Stomach (tissue), 9 donors: ENCODE data around the gene SLC35G2. TPM values are rescaled to one million over a fixed set of nuclear protein-coding genes. Genes with fewer than 3 reads are reported as not detected.

Source experiments
- DNase-seq, 2 donors: peaks; one replicate each; pipeline versions ENCODE4 v3.0.0 to v3.0.0-alpha.2; 2013 to 2019
- H3K27ac ChIP-seq, 5 donors: fragments of 200-600 bp in 4 of 5; sonication (generic) in 4 of 5; one replicate each; pipeline ENCODE4 v1.5.1; 2013 to 2019; ENCODE audit warnings: mild to moderate bottlenecking in 1 of 5, moderate library complexity in 1 of 5
- H3K27me3 ChIP-seq, 3 donors: fragments of 200-600 bp; sonication (generic); one replicate each; pipeline ENCODE4 v1.5.1; 2017 to 2019; ENCODE audit warnings: mixed run types in 1 of 3
- H3K36me3 ChIP-seq, 4 donors: fragments of 200-600 bp; sonication (generic); 1 replicate in 3 of 4; 2 replicates in 1 of 4; pipeline ENCODE4 v1.5.1; 2016 to 2019
- H3K4me1 ChIP-seq, 4 donors: fragments of 200-600 bp; sonication (generic); one replicate each; pipeline ENCODE4 v1.5.1; 2016 to 2019
- H3K4me3 ChIP-seq, 4 donors: fragments of 200-600 bp; sonication (generic) in 3 of 4; one replicate each; pipeline ENCODE4 v1.5.1; 2016 to 2019; ENCODE audit warnings: mild to moderate bottlenecking in 1 of 4
- H3K9me3 ChIP-seq, 4 donors: fragments of 200-600 bp; sonication (generic); one replicate each; pipeline ENCODE4 v1.5.1; 2016 to 2019
- EP300 ChIP-seq: sonication (generic); formaldehyde crosslinking; IDR thresholded peaks from one replicate; pipeline ENCODE4 v1.6.1; 2017; ENCODE audit warnings: antibody characterized with exemption
- POLR2A ChIP-seq, 4 donors: fragments of 450-650 bp; IDR thresholded peaks; one replicate each; pipeline ENCODE4 v1.6.1; 2016; ENCODE audit warnings: antibody characterized with exemption in 4 of 4, control low read depth in 2 of 4, mild to moderate bottlenecking in 1 of 4, moderate library complexity in 1 of 4
- POLR2AphosphoS5 ChIP-seq, 3 donors: sonication (generic); formaldehyde crosslinking; IDR thresholded peaks; one replicate each; pipeline ENCODE4 v1.6.1; 2016; ENCODE audit warnings: antibody characterized with exemption in 3 of 3
- WGBS, 5 donors: extraction: QIAGEN DNeasy Blood & Tissue Kit in 3 of 5; methylation state at CpG; one replicate each; pipeline versions ENCODE4 v1.1.5 to v1.1.7; 2013 to 2018; 5-methylcytosine and 5-hydroxymethylcytosine counted together
- intact Hi-C: fragments of 100-400 bp; cut with DNase I; formaldehyde crosslinking; loops from one replicate; pipeline ENCODE4 v1.15.1; 2023; ENCODE audit warnings: low total_unique reads
- polyA plus RNA-seq, 3 donors: library from polyadenylated mRNA; stranded (reverse); fragments of 200-250 nt; gene quantifications; one replicate each; pipeline ENCODE4 v1.2.3, GENCODE V29; 2013
- total RNA-seq, 5 donors: library from RNA; depleted of rRNA; stranded (reverse); fragments of >200 nt; gene quantifications; one replicate each; pipeline versions ENCODE4 v1.1.0 to v1.2.3, GENCODE V29; 2014 to 2016
- TF ChIP-seq, protein P1 (sequence below), 7 experiments: fragments of 450-650 bp in 4 of 7; fragments of 200-600 bp in 3 of 7; sonication (generic) in 3 of 7; IDR thresholded peaks; one replicate each; pipeline ENCODE4 v1.5.1; 2016 to 2019; ENCODE audit warnings: antibody characterized with exemption in 7 of 7, control low read depth in 2 of 7, mild to moderate bottlenecking in 1 of 7
- donor health status: healthy with polysubstance abuse.
- donor health status: Bipolar disorder and iron deficiency.
- donor health status: healthy.

The SLC35G2 gene
- total and polyA plus RNA-seq, 8 donors: 0.45 to 8.3 (median 2.0) TPM; not detected in 1

DNA sequence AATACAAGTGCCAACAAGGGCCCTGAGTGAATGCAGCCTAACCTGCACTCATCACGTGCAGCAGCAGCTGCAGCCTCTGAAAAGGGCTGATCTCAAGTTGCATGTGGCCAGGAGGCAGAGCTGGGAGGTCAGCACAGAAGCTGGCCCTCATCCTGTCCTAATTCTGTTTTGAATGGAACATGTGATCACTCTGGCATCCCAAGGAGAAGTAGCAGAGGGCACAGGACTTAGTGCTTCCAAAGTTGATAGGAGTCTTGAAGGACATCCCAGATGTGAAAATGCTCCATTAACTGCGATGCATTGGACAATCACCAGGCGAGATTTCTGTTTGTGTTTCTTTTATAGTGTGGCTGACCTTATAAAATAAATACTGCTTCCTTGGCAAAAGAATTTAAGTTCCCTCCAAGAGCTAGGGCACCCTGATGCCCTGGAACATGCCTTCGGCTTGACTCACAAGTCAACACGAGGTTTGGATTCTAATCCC lies 35.2 kb upstream of the SLC35G2 start:
- TF ChIP-seq POLR2AphosphoS5 (IDR thresholded peaks at IDR 0.05) (no peak), POLR2A (IDR thresholded peaks at IDR 0.05) (no peak), EP300 (no peak)
- TF ChIP-seq, protein P1, sequence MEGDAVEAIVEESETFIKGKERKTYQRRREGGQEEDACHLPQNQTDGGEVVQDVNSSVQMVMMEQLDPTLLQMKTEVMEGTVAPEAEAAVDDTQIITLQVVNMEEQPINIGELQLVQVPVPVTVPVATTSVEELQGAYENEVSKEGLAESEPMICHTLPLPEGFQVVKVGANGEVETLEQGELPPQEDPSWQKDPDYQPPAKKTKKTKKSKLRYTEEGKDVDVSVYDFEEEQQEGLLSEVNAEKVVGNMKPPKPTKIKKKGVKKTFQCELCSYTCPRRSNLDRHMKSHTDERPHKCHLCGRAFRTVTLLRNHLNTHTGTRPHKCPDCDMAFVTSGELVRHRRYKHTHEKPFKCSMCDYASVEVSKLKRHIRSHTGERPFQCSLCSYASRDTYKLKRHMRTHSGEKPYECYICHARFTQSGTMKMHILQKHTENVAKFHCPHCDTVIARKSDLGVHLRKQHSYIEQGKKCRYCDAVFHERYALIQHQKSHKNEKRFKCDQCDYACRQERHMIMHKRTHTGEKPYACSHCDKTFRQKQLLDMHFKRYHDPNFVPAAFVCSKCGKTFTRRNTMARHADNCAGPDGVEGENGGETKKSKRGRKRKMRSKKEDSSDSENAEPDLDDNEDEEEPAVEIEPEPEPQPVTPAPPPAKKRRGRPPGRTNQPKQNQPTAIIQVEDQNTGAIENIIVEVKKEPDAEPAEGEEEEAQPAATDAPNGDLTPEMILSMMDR (IDR thresholded peaks at IDR 0.05): no peak
- no peak overlapping the region for H3K27ac ChIP-seq
- 52 to 71% (median 65%) methylated on average over 5 of the region's 5 CpGs for WGBS, 5 donors
- no peak overlapping the region for H3K4me3 ChIP-seq
- H3K36me3 ChIP-seq: no peaks in the 10 kb centered on the region
- DNase-seq: no peak
- peaks cover 5 to 20% (median 15%) of the 10 kb centered on the region in 4 donors for H3K4me1 ChIP-seq
- intact Hi-C loops: no loop called here
- H3K9me3 ChIP-seq: no peaks in the 10 kb centered on the region
- no peaks in the 10 kb centered on the region for H3K27me3 ChIP-seq

DNA sequence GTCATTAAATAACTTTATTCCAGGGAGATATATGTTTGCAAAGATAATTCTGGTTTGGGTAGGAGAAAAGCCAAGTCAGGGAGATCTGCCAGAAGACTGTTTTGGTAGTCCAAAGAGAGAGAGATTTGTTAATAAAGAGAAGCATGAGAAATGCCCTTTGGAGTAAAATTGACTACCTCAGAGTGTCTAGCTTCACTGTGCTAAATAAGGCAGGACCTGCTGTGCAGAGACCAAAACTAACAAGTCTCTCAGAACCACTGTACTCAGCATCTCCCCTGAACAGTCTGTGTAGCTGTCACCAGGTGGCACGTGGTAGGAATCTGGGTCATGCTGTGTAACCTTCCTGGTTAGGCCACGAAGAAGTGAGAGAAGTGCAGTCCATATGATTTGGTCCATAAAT lies 31.6 kb upstream of the SLC35G2 start:
- no peaks in the 10 kb centered on the region for H3K36me3 ChIP-seq
- no peak overlapping the region for H3K4me3 ChIP-seq
- no peaks in the 10 kb centered on the region for H3K9me3 ChIP-seq
- peak overlapping the region in 4 of 5 donors; percentile 3 to 72 (median 62) for H3K27ac ChIP-seq
- peak; percentile 28 to 32 for DNase-seq
- H3K27me3 ChIP-seq: no peaks in the 10 kb centered on the region
- intact Hi-C loops: no loop called here
- TF ChIP-seq POLR2AphosphoS5 (IDR thresholded peaks at IDR 0.05) (no peak), POLR2A (IDR thresholded peaks at IDR 0.05) (no peak), EP300 (no peak)
- TF ChIP-seq, protein P1 (IDR thresholded peaks at IDR 0.05): no peak
- 4 to 26% (median 12%) methylated on average over 2 of the region's 2 CpGs for WGBS, 5 donors
- peaks cover 5 to 20% (median 15%) of the 10 kb centered on the region in 4 donors for H3K4me1 ChIP-seq

DNA sequence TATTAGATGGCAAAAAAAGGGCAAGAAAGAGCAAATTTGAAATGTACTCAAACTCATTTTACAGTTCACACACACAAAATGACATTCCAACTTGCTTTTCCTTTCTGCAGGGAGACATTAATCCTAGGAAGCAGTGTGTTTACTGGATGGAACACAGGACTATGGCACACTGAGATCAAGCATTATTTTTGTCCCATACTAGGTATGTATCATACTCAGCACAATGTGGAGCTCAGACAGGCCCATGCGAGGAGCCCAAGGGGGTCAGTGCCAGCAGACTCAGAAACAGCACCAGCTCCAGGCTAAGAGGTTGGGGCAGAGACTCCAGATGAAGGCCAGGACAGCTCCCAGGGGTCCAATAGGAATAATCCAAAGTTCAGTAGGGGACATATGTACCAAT lies 30.8 kb upstream of the SLC35G2 start:
- no peak for TF ChIP-seq POLR2AphosphoS5 (IDR thresholded peaks at IDR 0.05)
- TF ChIP-seq, protein P1 (IDR thresholded peaks at IDR 0.05): no peak
- TF ChIP-seq EP300: no peak
- no peak for TF ChIP-seq POLR2A (IDR thresholded peaks at IDR 0.05)
- Histone ChIP-seq H3K27ac (no peak overlapping the region), H3K4me3 (no peak overlapping the region), H3K27me3 (no peaks in the 10 kb centered on the region), H3K4me1 (peaks cover 5 to 20% (median 15%) of the 10 kb centered on the region in 4 donors), H3K9me3 (no peaks in the 10 kb centered on the region), H3K36me3 (no peaks in the 10 kb centered on the region)
- DNase-seq: no peak
- 78 to 100% (median 86%) methylated on average over 1 of the region's 1 CpG for WGBS, 5 donors
- intact Hi-C loops: no loop called here

DNA sequence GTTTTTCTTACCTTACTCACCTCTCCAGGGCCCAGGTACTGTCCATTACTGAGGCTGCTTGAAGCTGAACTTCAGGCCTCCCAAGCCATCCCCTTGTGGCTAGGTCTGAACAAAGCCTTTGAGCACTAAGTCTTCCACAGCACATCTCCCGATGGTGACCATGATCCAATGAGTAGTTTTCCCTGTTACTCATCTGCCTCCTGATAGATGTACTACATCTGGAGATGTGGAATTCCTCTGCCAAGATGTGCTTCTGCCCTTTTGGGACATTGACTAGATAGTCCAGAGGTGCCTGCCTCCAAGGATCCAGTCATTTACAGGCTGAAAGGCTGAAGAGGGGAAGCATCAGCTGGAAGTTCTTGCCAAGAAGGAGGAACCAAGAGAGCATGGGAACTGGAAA lies 28.9 kb upstream of the SLC35G2 start:
- intact Hi-C loops: no loop called here

More for the DNA sequence above, 28.9 kb upstream of the SLC35G2 start:
- WGBS, 5 donors: 88 to 100% (median 90%) methylated on average over 1 of the region's 1 CpG
- TF ChIP-seq, protein P1 (IDR thresholded peaks at IDR 0.05): no peak
- peaks cover 5 to 20% (median 15%) of the 10 kb centered on the region in 4 donors for H3K4me1 ChIP-seq
- no peaks in the 10 kb centered on the region for H3K36me3 ChIP-seq
- H3K4me3 ChIP-seq: no peak overlapping the region
- H3K27ac ChIP-seq: no peak overlapping the region
- DNase-seq: no peak
- no peaks in the 10 kb centered on the region for H3K27me3 ChIP-seq
- no peaks in the 10 kb centered on the region for H3K9me3 ChIP-seq
